Measurements from ENCODE around the gene ELAVL1. TPM values are rescaled to one million over a fixed set of nuclear protein-coding genes. Genes with fewer than 3 reads are reported as not detected.

ELAVL1 gene
- total RNA-seq, 5 donors from 2014 or later (not counting 1 experiment from before 2014, with no cell fraction given) = 33.6 to 62.1 (median 57.1) TPM

GRCh38 chr19:7970716-7971448 is 34.6 kb downstream of the ELAVL1 start:
- ChIA-PET CTCF (no interaction called here), POLR2A (no interaction called here)
- Histone ChIP-seq H3K4me1 (ENCODE audit: control insufficient read depth in 1 of 2, extremely low read depth in 1 of 2, insufficient read depth in 2 of 2, low read length in 2 of 2) (no peaks in the 10 kb centered on the region), H3K36me3 (ENCODE audit: control insufficient read depth in 2 of 2, extremely low read depth in 1 of 2, insufficient read depth in 1 of 2, low read length in 1 of 2) (peaks cover 40 to 67% of the 10 kb centered on the region in 2 donors), H3K27ac (ENCODE audit: low read length) (no peak overlapping the region), H3K9me3 (no peaks in the 10 kb centered on the region), H3K4me3 (ENCODE audit: control insufficient read depth in 1 of 2, extremely low read depth in 1 of 2, low read length in 1 of 2) (no peak overlapping the region), H3K27me3 (replicated peaks in 1 of 2; ENCODE audit: control insufficient read depth in 2 of 2, extremely low read depth in 1 of 2, insufficient read depth in 2 of 2, low read length in 1 of 2) (no peaks in the 10 kb centered on the region)
- DNase-seq (peak in 8 of 35 experiments; percentile 8 to 43 (median 11)), ATAC-seq (replicated peaks in 1 of 4) (peak in 1 of 4 experiments; percentile 32)
- 84% methylated on average over 7 of the region's 12 CpGs for WGBS (ENCODE audit: insufficient coverage)
- Mint-ChIP-seq H3K4me1 (no peaks in the 10 kb centered on the region), H3K4me3 (no peak overlapping the region), H3K27ac (no peak overlapping the region), H3K9me3 (no peaks in the 10 kb centered on the region), H3K36me3 (peaks cover 19% of the 10 kb centered on the region), H3K27me3 (no peaks in the 10 kb centered on the region)

GRCh38 chr19:7969555-7969939 is 35.9 kb downstream of the ELAVL1 start:
- WGBS (ENCODE audit: insufficient coverage) = 100% methylated on average over 11 of the region's 11 CpGs
- peaks cover 25% of the 10 kb centered on the region for H3K36me3 Mint-ChIP-seq
- Histone ChIP-seq H3K36me3 (ENCODE audit: control insufficient read depth in 2 of 2, extremely low read depth in 1 of 2, insufficient read depth in 1 of 2, low read length in 1 of 2) (peaks cover 34 to 66% of the 10 kb centered on the region in 2 donors), H3K27ac (ENCODE audit: low read length) (no peak overlapping the region), H3K27me3 (replicated peaks in 1 of 2; ENCODE audit: control insufficient read depth in 2 of 2, extremely low read depth in 1 of 2, insufficient read depth in 2 of 2, low read length in 1 of 2) (no peaks in the 10 kb centered on the region), H3K9me3 (no peaks in the 10 kb centered on the region), H3K4me1 (ENCODE audit: control insufficient read depth in 1 of 2, extremely low read depth in 1 of 2, insufficient read depth in 2 of 2, low read length in 2 of 2) (no peaks in the 10 kb centered on the region), H3K4me3 (ENCODE audit: control insufficient read depth in 1 of 2, extremely low read depth in 1 of 2, low read length in 1 of 2) (no peak overlapping the region)
- ATAC-seq (replicated peaks in 1 of 4) = no peak
- no peaks in the 10 kb centered on the region for H3K9me3 Mint-ChIP-seq
- ChIA-PET CTCF (no interaction called here), POLR2A (no interaction called here)
- no peak overlapping the region for H3K4me3 Mint-ChIP-seq
- no peak overlapping the region for H3K27ac Mint-ChIP-seq
- H3K4me1 Mint-ChIP-seq = no peaks in the 10 kb centered on the region
- no peak for DNase-seq
- H3K27me3 Mint-ChIP-seq = no peaks in the 10 kb centered on the region

GRCh38 chr19:7968796-7969554 is 36.5 kb downstream of the ELAVL1 start:
- no peak for ATAC-seq (replicated peaks in 1 of 4)
- H3K36me3 ChIP-seq (ENCODE audit: control insufficient read depth in 2 of 2, extremely low read depth in 1 of 2, insufficient read depth in 1 of 2, low read length in 1 of 2) = peaks cover 34 to 64% of the 10 kb centered on the region in 2 donors
- Mint-ChIP-seq H3K9me3 (no peaks in the 10 kb centered on the region), H3K4me3 (no peak overlapping the region), H3K36me3 (peaks cover 27% of the 10 kb centered on the region), H3K27me3 (no peaks in the 10 kb centered on the region), H3K4me1 (no peaks in the 10 kb centered on the region), H3K27ac (no peak overlapping the region)
- ChIA-PET CTCF (no interaction called here), POLR2A (interaction anchor here in 1 of 2 donors (0.5 kb wide), 1 partner anchor 545 kb away, joined by 3 read pairs; the partner anchor contains the start of gene ZNF414)
- no peaks in the 10 kb centered on the region for H3K4me1 ChIP-seq (ENCODE audit: control insufficient read depth in 1 of 2, extremely low read depth in 1 of 2, insufficient read depth in 2 of 2, low read length in 2 of 2)
- DNase-seq = no peak
- H3K27me3 ChIP-seq (replicated peaks in 1 of 2; ENCODE audit: control insufficient read depth in 2 of 2, extremely low read depth in 1 of 2, insufficient read depth in 2 of 2, low read length in 1 of 2) = no peaks in the 10 kb centered on the region
- 98% methylated on average over 16 of the region's 20 CpGs for WGBS (ENCODE audit: insufficient coverage)
- H3K9me3 ChIP-seq = no peaks in the 10 kb centered on the region
- no peak overlapping the region for H3K4me3 ChIP-seq (ENCODE audit: control insufficient read depth in 1 of 2, extremely low read depth in 1 of 2, low read length in 1 of 2)
- no peak overlapping the region for H3K27ac ChIP-seq (ENCODE audit: low read length)

- CTCF ChIA-PET = no interaction called here
These were observed 37.2 kb downstream of the ELAVL1 start for GRCh38 chr19:7968008-7968795.

GRCh38 chr19:7965921-7966665 is 39.3 kb downstream of the ELAVL1 start:
- DNase-seq = no peak
- no peaks in the 10 kb centered on the region for H3K27me3 ChIP-seq (replicated peaks in 1 of 2; ENCODE audit: control insufficient read depth in 2 of 2, extremely low read depth in 1 of 2, insufficient read depth in 2 of 2, low read length in 1 of 2)
- H3K36me3 Mint-ChIP-seq = peaks cover 33% of the 10 kb centered on the region
- H3K9me3 Mint-ChIP-seq = no peaks in the 10 kb centered on the region
- peaks cover 33 to 60% of the 10 kb centered on the region in 2 donors for H3K36me3 ChIP-seq (ENCODE audit: control insufficient read depth in 2 of 2, extremely low read depth in 1 of 2, insufficient read depth in 1 of 2, low read length in 1 of 2)
- H3K27me3 Mint-ChIP-seq = no peaks in the 10 kb centered on the region
- ChIA-PET CTCF (no interaction called here), POLR2A (no interaction called here)
- no peaks in the 10 kb centered on the region for H3K4me1 Mint-ChIP-seq
- H3K4me3 Mint-ChIP-seq = no peak overlapping the region
- no peaks in the 10 kb centered on the region for H3K4me1 ChIP-seq (ENCODE audit: control insufficient read depth in 1 of 2, extremely low read depth in 1 of 2, insufficient read depth in 2 of 2, low read length in 2 of 2)
- no peak overlapping the region for H3K4me3 ChIP-seq (ENCODE audit: control insufficient read depth in 1 of 2, extremely low read depth in 1 of 2, low read length in 1 of 2)
- H3K27ac Mint-ChIP-seq = no peak overlapping the region
- no peak overlapping the region for H3K27ac ChIP-seq (ENCODE audit: low read length)
- 93% methylated on average over 3 of the region's 12 CpGs for WGBS (ENCODE audit: insufficient coverage)
- no peaks in the 10 kb centered on the region for H3K9me3 ChIP-seq
- ATAC-seq (replicated peaks in 1 of 4) = no peak

More at GRCh38 chr19:7968008-7968795, 37.2 kb downstream of the ELAVL1 start:
- Mint-ChIP-seq H3K36me3 (peaks cover 25% of the 10 kb centered on the region), H3K27me3 (no peaks in the 10 kb centered on the region), H3K4me1 (no peaks in the 10 kb centered on the region), H3K9me3 (no peaks in the 10 kb centered on the region), H3K4me3 (no peak overlapping the region), H3K27ac (no peak overlapping the region)
- Histone ChIP-seq H3K9me3 (no peaks in the 10 kb centered on the region), H3K36me3 (ENCODE audit: control insufficient read depth in 2 of 2, extremely low read depth in 1 of 2, insufficient read depth in 1 of 2, low read length in 1 of 2) (peaks cover 34 to 62% of the 10 kb centered on the region in 2 donors), H3K4me3 (ENCODE audit: control insufficient read depth in 1 of 2, extremely low read depth in 1 of 2, low read length in 1 of 2) (no peak overlapping the region), H3K27ac (ENCODE audit: low read length) (no peak overlapping the region), H3K27me3 (replicated peaks in 1 of 2; ENCODE audit: control insufficient read depth in 2 of 2, extremely low read depth in 1 of 2, insufficient read depth in 2 of 2, low read length in 1 of 2) (no peaks in the 10 kb centered on the region), H3K4me1 (ENCODE audit: control insufficient read depth in 1 of 2, extremely low read depth in 1 of 2, insufficient read depth in 2 of 2, low read length in 2 of 2) (no peaks in the 10 kb centered on the region)
- POLR2A ChIA-PET = interaction anchor here in 1 of 2 donors (0.6 kb wide), 1 partner anchor 24 kb away, joined by 3 read pairs; no protein-coding TSS in a partner anchor
- DNase-seq (no peak), ATAC-seq (replicated peaks in 1 of 4) (no peak)
- 89% methylated on average over 10 of the region's 15 CpGs for WGBS (ENCODE audit: insufficient coverage)
